HUES48 (cell line): ENCODE data around the gene CYB561.

Experiments
- H3K27ac ChIP-seq: one replicate; pipeline ENCODE4 v1.7.0; 2013; ENCODE audit warnings: low read depth, low read length, inconsistent platforms
- H3K27me3 ChIP-seq: 2 replicates; pipeline ENCODE4 v1.6.1; 2013; ENCODE audit warnings: mild to moderate bottlenecking, low read length; ENCODE audit not compliant: control insufficient read depth, insufficient read depth
- H3K36me3 ChIP-seq: 2 replicates; pipeline ENCODE4 v1.6.1; 2013; ENCODE audit warnings: low read length; ENCODE audit not compliant: control insufficient read depth, insufficient read depth
- H3K4me1 ChIP-seq: 2 replicates; pipeline ENCODE4 v1.6.1; 2013; ENCODE audit warnings: mild to moderate bottlenecking, low read length; ENCODE audit not compliant: control insufficient read depth, insufficient read depth
- H3K4me3 ChIP-seq: 2 replicates; pipeline ENCODE4 v1.5.1; 2013; ENCODE audit warnings: mild to moderate bottlenecking, low read depth, low read length
- H3K9ac ChIP-seq: 2 replicates; pipeline ENCODE4 v1.6.1; 2013; ENCODE audit warnings: mild to moderate bottlenecking, low read depth, low read length, moderate library complexity
- H3K9me3 ChIP-seq: 2 replicates; pipeline ENCODE4 v1.6.1; 2013; ENCODE audit warnings: low read length; ENCODE audit not compliant: control insufficient read depth, insufficient read depth

Gene CYB561

DNA sequence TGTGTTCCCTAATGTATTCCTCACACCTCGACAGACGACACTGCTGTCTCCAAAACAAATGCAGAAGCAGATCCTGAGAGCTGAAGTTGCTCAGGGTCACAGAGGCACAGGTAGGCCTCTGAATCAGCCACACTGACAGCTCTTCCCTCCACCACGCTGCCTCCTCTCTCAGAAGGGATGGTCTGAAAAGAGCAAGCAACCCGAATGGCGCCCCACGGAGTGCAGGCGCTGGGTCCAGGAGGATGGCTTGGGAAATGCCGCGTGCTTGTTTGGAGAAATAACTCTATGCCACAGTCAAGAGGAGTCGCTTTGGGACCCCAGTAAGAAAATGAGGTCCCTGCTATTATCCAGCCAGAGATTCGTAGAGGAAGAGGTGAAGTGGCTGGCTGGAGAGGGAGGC, 15.9 kb downstream of the CYB561 start:
- H3K27me3 ChIP-seq, result no peaks in the 10 kb centered on the region

DNA sequence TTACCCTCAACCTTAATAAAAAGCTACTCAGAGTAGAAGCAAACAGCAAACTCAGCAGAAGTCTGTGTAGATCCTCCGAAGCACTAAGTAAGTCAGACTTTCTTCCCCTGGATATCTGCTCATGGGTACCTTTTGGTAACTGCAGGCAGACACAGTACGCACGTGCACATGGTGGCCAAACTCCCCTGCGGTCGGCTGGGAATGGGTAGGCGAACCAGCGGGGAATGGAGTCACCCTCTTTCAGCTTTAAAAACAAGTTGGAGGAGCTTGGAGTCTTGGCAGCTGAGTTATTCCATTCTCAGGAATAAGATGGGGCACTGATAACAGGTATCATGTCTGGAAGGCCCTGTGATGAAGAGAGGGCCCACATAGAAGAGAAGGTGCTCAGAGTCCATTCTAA, 16.3 kb downstream of the CYB561 start:
- Histone ChIP-seq H3K9ac (no peak overlapping the region), H3K27me3 (no peaks in the 10 kb centered on the region), H3K4me3 (no peak overlapping the region), H3K36me3 (no peaks in the 10 kb centered on the region), H3K9me3 (no peaks in the 10 kb centered on the region), H3K4me1 (peaks cover 25% of the 10 kb centered on the region), H3K27ac (no peak overlapping the region)

More for the DNA sequence above, 15.9 kb downstream of the CYB561 start:
- H3K4me1 ChIP-seq, result peaks cover 25% of the 10 kb centered on the region
- no peak overlapping the region for H3K27ac ChIP-seq
- no peak overlapping the region for H3K9ac ChIP-seq
- no peak overlapping the region for H3K4me3 ChIP-seq
- no peaks in the 10 kb centered on the region for H3K36me3 ChIP-seq
- no peaks in the 10 kb centered on the region for H3K9me3 ChIP-seq

DNA sequence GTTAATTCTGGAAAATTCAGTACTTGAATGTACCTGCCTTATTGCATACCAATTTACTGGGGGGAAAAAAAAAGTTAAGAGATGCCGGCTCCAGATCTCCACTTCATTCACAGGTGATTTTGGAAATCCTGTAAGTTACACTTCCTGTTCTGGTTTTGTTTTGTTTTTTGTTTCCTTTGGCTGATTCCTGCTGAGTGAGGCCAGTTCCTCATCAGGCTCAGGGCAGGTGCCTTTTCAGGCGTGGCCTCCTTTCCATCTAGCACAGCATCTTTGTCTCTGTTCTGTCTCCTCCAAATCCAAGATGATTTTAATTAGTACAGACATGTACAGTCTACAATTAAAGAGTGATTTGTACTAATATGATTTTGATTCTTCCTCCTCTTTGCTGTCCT, 19.2 kb downstream of the CYB561 start:
- no peak overlapping the region for H3K27ac ChIP-seq
- no peaks in the 10 kb centered on the region for H3K9me3 ChIP-seq
- H3K36me3 ChIP-seq, result no peaks in the 10 kb centered on the region
- H3K27me3 ChIP-seq, result no peaks in the 10 kb centered on the region
- H3K4me1 ChIP-seq, result peaks cover 25% of the 10 kb centered on the region
- no peak overlapping the region for H3K4me3 ChIP-seq
- no peak overlapping the region for H3K9ac ChIP-seq

DNA sequence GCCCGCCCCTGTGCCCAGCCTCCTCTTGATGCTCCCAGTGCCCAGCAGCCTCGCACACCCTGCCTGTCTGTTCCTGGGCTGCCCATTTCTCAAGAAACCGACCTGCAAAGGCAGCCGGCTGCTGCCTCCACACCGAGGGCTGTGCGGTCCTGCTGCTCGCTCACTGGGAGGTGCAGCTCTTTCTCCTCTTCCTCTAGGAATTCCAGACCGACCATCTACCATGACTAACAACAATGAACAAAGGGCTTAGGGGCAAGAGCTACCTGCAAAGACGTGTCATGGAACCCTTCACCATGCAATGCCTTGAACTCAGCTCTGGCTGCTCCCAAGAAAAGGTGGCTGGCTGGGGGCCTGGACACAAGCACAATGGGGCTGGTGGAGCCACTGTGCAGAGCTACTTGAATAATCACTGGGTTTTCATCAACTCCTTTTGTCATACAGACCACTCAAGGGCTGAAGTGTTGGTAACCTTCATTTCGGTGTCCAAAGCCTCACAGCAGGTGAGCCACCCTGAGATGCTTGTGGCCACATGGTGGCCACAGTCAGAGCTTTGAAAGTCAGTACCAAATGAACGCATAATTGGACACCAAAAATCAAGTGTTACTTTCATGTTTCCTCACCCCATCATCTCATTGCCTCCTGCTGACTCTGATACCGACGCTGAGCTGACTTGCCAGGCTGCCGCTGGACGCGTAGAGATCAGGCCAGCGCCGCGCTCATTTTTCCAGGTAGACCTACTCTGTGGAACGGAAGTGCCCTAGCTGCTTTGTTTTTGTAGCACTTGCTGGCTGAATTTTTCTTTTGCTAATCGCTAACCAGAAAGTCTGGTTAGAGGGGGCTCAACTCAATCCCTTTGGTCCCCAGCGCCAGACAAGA, 19.8 kb downstream of the CYB561 start:
- no peaks in the 10 kb centered on the region for H3K27me3 ChIP-seq
- no peaks in the 10 kb centered on the region for H3K9me3 ChIP-seq
- H3K4me1 ChIP-seq, result peaks cover 25% of the 10 kb centered on the region
- H3K27ac ChIP-seq, result no peak overlapping the region
- H3K9ac ChIP-seq, result no peak overlapping the region
- H3K36me3 ChIP-seq, result no peaks in the 10 kb centered on the region
- H3K4me3 ChIP-seq, result no peak overlapping the region

DNA sequence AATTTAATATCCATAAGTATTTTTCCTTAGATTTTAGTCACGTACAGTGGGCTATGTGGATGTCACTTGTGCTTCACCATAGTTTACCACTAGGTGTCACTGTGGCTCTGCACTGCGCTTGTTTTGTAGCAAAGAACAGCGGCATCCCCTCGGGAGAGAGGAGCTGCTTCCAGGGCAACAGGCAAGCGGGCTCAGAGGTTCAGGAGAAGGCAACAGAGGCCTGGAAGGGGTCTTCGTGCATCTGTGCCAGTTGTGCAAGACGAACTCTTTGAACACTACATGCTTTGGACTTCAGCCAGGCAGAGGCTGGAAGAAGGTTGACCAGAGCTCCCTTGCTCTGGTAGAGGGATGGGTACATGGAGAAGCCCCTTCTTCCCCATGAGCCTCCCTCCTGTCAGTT, 20.6 kb downstream of the CYB561 start:
- Histone ChIP-seq H3K36me3 (no peaks in the 10 kb centered on the region), H3K27me3 (no peaks in the 10 kb centered on the region), H3K4me1 (peaks cover 25% of the 10 kb centered on the region), H3K9ac (no peak overlapping the region), H3K27ac (no peak overlapping the region), H3K4me3 (no peak overlapping the region), H3K9me3 (no peaks in the 10 kb centered on the region)

DNA sequence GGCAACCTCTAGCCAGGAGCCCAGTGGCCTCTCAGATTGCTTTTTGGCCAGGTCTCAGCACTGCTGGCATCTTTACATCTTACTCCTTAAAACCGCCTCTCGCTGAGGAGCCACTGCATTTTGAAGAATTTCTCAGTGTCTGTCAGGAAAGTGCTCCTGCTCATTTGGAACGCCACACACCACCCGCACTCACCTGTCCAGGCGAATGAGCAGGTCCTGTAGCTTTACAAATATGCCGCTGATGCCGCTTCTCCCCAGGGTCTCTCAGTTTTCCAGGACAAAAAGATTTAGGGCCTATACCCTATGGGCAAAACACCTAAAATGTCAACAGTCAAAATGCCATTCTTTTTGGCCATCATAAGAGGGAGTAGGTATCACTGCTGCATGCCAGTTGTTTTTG, 22.1 kb downstream of the CYB561 start:
- no peak overlapping the region for H3K4me3 ChIP-seq
- no peak overlapping the region for H3K27ac ChIP-seq
- no peaks in the 10 kb centered on the region for H3K9me3 ChIP-seq

DNA sequence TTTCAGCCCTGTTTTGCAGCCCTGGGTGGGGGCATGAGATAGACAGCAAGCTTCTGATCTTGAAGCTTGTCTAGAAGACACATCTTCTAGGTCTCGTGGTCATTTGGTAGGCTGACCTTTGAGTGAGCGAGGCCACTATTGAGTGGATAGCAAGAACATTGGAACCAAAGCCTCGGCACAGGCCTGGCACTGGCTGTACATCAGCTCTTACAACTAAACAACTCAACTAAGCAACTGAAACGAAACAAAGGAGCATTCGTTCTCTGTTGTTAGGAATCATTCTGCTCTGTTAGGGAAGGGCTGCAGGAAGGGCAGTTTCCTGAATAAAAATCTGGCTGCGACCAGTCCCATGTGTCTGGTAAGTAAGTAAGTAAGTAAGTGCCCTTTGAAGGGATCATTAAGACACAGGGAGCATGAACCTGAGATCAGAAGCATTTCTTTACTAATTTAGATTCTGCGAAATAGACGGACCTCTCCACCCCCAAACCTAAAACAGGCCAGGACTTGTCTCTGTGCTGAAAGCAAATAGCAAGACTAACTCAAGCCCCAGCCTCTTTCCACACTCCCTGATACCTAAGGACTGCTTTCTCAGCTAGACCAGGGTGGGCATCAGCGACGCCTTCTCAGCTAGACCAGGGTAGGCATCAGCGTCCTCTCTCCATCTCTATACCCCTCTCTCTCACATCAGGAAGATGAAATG, 22.7 kb downstream of the CYB561 start:
- peaks cover 20% of the 10 kb centered on the region for H3K4me1 ChIP-seq
- no peaks in the 10 kb centered on the region for H3K27me3 ChIP-seq
- no peak overlapping the region for H3K27ac ChIP-seq
- H3K9me3 ChIP-seq, result no peaks in the 10 kb centered on the region
- H3K36me3 ChIP-seq, result no peaks in the 10 kb centered on the region
- no peak overlapping the region for H3K4me3 ChIP-seq
- no peak overlapping the region for H3K9ac ChIP-seq

More for the DNA sequence above, 22.1 kb downstream of the CYB561 start:
- peaks cover 22% of the 10 kb centered on the region for H3K4me1 ChIP-seq
- no peaks in the 10 kb centered on the region for H3K36me3 ChIP-seq
- H3K27me3 ChIP-seq, result no peaks in the 10 kb centered on the region
- no peak overlapping the region for H3K9ac ChIP-seq

DNA sequence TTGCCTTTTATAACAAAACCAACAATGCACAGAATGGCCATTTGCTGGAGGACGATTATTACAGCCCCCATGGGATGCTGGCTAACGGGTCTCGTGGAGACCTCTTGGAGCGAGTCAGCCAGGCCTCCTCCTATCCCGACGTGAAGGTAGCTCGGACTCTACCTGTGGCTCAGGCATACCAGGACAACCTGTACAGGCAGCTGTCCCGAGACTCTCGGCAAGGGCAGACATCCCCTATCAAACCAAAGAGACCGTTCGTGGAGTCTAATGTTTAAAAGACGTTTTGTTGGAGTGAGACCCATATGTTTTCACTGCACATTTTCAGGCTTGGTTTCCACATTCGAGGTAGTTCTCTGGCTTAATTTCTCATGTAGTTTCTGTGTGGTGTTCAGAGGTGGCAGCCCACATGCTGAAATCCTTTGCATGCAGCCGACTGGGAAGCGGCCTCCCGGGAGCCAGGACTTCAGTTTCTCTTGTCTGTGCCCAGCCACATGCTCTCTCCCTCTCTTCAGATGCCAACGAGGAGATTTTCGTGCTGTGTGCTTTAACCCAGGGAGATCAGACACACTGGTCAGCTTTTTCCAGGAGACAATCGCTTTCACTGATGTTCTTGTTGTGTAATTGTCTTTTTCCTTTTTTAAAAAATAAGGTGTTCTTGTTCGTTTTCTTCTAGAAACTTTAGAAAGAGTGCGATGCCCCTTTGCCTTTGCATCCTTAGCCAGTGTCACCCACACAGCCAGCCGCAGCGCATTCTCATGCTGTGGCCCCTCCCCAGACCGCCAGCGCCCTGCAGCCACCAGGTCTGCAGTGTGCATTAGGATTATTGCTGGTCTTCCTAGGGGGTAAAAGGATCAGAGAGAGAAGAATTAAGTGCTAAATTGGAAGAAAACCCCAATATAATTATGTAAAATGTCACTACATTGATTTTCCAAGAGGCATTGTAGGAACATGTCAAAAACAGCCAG, 24.1 kb downstream of the CYB561 start:
- Histone ChIP-seq H3K9ac (no peak overlapping the region), H3K9me3 (no peaks in the 10 kb centered on the region), H3K27ac (no peak overlapping the region), H3K36me3 (no peaks in the 10 kb centered on the region), H3K4me3 (no peak overlapping the region), H3K27me3 (no peaks in the 10 kb centered on the region), H3K4me1 (peaks cover 6% of the 10 kb centered on the region; the same call in 1 of the 2 replicates)

DNA sequence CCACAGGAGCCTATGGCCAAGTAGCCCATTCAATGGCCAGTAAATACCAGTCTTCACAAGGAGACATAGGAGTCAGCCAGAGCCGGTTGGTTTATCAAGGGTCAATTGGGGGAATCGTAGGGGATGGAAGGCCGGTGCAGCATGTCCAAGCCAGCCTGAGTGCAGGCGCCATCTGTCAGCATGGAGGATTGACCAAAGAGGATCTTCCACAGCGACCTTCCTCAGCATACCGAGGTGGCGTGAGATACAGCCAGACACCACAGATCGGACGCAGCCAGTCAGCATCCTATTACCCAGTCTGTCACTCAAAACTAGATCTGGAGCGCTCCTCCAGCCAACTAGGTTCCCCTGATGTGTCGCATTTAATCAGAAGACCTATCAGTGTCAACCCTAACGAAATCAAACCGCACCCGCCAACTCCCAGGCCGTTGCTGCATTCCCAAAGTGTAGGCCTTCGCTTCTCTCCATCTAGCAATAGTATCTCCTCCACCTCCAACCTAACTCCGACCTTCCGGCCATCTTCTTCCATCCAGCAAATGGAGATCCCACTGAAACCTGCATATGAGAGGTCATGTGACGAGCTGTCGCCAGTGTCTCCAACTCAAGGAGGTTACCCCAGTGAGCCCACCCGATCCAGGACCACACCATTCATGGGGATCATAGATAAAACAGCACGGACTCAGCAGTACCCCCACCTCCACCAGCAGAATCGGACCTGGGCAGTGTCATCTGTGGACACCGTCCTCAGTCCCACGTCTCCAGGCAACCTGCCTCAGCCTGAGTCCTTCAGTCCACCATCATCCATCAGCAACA, 25.0 kb downstream of the CYB561 start:
- no peak overlapping the region for H3K9ac ChIP-seq
- no peak overlapping the region for H3K4me3 ChIP-seq
- no peaks in the 10 kb centered on the region for H3K9me3 ChIP-seq
- no peaks in the 10 kb centered on the region for H3K36me3 ChIP-seq
- no peak overlapping the region for H3K27ac ChIP-seq
- H3K27me3 ChIP-seq, result no peaks in the 10 kb centered on the region
- H3K4me1 ChIP-seq, result no peaks in the 10 kb centered on the region
